NCI-H2227 (cell line): ENCODE results near the gene HAUS5.

Experiments used
- DNase-seq: peaks from one replicate; lab custom pipeline; 2025; ENCODE audit not compliant: unreplicated experiment; lab: John Stamatoyannopoulos, UW

Gene HAUS5

GRCh38 chr19:35670686-35671085 lies 58.2 kb downstream of the HAUS5 start:
- DNase-seq: no peak

DNA sequence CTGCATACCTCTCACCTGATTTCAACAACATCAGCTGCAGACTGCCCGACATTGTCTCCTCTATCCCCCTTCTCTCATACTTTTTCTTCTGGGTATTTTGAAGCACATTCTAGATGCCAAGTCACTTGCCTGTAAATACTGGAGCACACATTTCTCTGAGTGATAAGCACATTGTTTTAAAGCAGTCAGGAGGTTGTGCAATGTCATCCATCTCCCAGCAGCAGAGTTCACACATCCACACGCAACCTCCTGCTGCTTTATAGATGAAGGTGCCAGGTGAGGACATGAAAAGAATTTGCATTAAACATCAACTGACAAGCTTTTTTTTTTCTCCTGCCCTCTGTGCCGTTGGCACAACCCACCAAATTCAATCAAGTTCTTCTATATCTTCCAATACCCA lies 59.3 kb downstream of the HAUS5 start:
- DNase-seq: no peak

DNA sequence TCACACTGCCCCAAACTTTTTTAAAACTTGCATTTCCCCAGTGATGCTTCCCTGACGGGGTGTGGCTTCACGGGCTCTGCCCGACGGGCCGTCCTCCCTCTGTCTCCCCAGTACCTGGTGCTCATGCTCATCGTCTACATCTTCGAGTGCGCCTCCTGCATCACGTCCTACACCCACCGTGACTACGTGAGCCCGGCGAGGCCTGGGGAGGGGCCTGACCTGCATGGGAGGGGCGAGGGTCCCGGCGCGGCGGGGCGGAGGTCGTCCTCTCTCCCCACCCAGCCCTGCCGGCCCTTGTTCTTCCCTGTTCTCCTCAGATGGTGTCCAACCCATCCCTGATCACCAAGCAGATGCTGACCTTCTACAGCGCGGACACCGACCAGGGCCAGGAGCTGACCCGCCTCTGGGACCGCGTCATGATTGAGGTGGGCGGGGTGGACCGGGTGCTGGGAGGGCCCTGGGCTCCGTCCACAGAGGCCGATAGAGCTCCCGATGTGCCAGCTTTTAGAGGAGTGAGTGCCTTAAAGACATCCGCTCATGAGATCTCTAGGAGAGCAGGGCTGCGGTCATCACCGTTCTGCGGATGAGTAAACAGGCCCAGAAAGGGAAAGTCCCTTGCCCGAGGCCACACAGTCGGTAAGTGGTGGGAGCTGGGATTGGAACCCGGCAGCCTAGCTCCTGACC lies 60.7 kb downstream of the HAUS5 start:
- peak; percentile 98 for DNase-seq
